ENCODE data around the gene CASK.

GRCh38 chrX:41963348-41963747, 40.0 kb upstream of the CASK start:
- TF ChIP-seq CTCF (IDR thresholded peaks at IDR 0.05) (no peak), POLR2A (IDR thresholded peaks at IDR 0.05) (no peak)

Measured in thyroid gland (tissue), 4 donors.